SK-N-SH (cell line): ENCODE measurements around the gene GPR148. TPM values are rescaled to one million over a fixed set of nuclear protein-coding genes. Genes with fewer than 3 reads are reported as not detected.

Experiments used
- CTCF ChIA-PET: fragments of 300-600, 350-600 bp; formaldehyde crosslinking; extraction: SDS; loops from one replicate; lab custom pipeline; 2021; lab: Yijun Ruan, JAX
- POLR2A ChIA-PET: fragments of 350-600 bp; sonication (Branson Sonifier 250); formaldehyde crosslinking; extraction: SDS; loops from one replicate; lab custom pipeline; 2020; ENCODE audit warnings: antibody characterized with exemption, inconsistent platforms; lab: Yijun Ruan, JAX
- DNase-seq: peaks from one replicate; pipeline ENCODE4 v3.0.0; 2012
- H2AFZ ChIP-seq: fragments of 200-600 bp; sonication (generic); 2 replicates; pipeline ENCODE4 v1.8.1; 2016; ENCODE audit warnings: antibody characterized with exemption, mild to moderate bottlenecking, low read depth
- H3F3A ChIP-seq: fragments of 200-600 bp; sonication (generic); replicated peaks from 2 replicates; pipeline ENCODE3; 2016; ENCODE audit warnings: antibody characterized with exemption, mild to moderate bottlenecking; ENCODE audit not compliant: insufficient read depth
- H3K27ac ChIP-seq, 2 experiments: fragments of 200-500 bp in 1 of 2; fragments of 200-600 bp in 1 of 2; sonication (Bioruptor generic) in 1 of 2; sonication (generic), shearing (Covaris generic) in 1 of 2; 2 replicates each; pipeline versions ENCODE4 v1.5.1 to v1.6.1; 2014 to 2016; ENCODE audit warnings: low read depth in 2 of 2, inconsistent platforms in 1 of 2, low read length in 1 of 2, mild to moderate bottlenecking in 1 of 2, mixed read lengths in 1 of 2
- H3K27me3 ChIP-seq: fragments of 200-600 bp; sonication (generic), shearing (Covaris generic); 2 replicates; pipeline ENCODE4 v1.6.1; 2016; ENCODE audit warnings: mixed run types; ENCODE audit not compliant: insufficient read depth
- H3K36me3 ChIP-seq, 2 experiments: fragments of 200-500 bp in 1 of 2; fragments of 200-600 bp in 1 of 2; sonication (Bioruptor generic) in 1 of 2; sonication (generic) in 1 of 2; replicated peaks in 1 of 2; 2 replicates each; pipeline versions ENCODE3 to v1.5.1; 2014 to 2016; ENCODE audit warnings: low read length in 1 of 2, mild to moderate bottlenecking in 1 of 2; ENCODE audit not compliant: insufficient read depth in 2 of 2, control insufficient read depth in 1 of 2
- H3K4me1 ChIP-seq, 2 experiments: fragments of 200-500 bp in 1 of 2; fragments of 200-600 bp in 1 of 2; sonication (Bioruptor generic) in 1 of 2; sonication (generic), shearing (Covaris generic) in 1 of 2; 2 replicates each; pipeline versions ENCODE4 v1.5.1 to v1.6.1; 2014 to 2016; ENCODE audit warnings: low read depth in 1 of 2, low read length in 1 of 2, mixed run types in 1 of 2; ENCODE audit not compliant: insufficient read depth in 2 of 2, control insufficient read depth in 1 of 2
- H3K4me2 ChIP-seq: fragments of 200-600 bp; sonication (generic), shearing (Covaris generic); 2 replicates; pipeline ENCODE4 v1.6.1; 2017; ENCODE audit warnings: mixed run types
- H3K4me3 ChIP-seq, 2 experiments: fragments of 200-500 bp in 1 of 2; fragments of 200-600 bp in 1 of 2; sonication (Bioruptor generic) in 1 of 2; sonication (generic), shearing (Covaris generic) in 1 of 2; 2 replicates each; pipeline versions ENCODE4 v1.5.1 to v1.8.1; 2014 to 2016; ENCODE audit warnings: low read depth in 2 of 2, inconsistent platforms in 1 of 2, low read length in 1 of 2, mild to moderate bottlenecking in 1 of 2, mixed read lengths in 1 of 2, moderate library complexity in 1 of 2
- H3K79me2 ChIP-seq: fragments of 200-600 bp; sonication (generic); 2 replicates; pipeline ENCODE4 v1.8.1; 2017; ENCODE audit warnings: mild to moderate bottlenecking; ENCODE audit not compliant: insufficient read depth
- H3K9ac ChIP-seq: fragments of 200-600 bp; sonication (generic); 2 replicates; pipeline ENCODE4 v1.6.1; 2017; ENCODE audit warnings: mixed run types
- H3K9me2 ChIP-seq: fragments of 200-600 bp; sonication (generic); 2 replicates; pipeline ENCODE4 v1.6.1; 2017; ENCODE audit warnings: mixed run types
- H3K9me3 ChIP-seq: fragments of 200-600 bp; sonication (generic); 2 replicates; pipeline ENCODE4 v1.6.1; 2017; ENCODE audit warnings: mixed run types, mild to moderate bottlenecking, moderate library complexity
- H4K20me1 ChIP-seq: fragments of 200-600 bp; sonication (generic); 2 replicates; pipeline ENCODE4 v1.6.1; 2017; ENCODE audit warnings: mild to moderate bottlenecking, mixed run types; ENCODE audit not compliant: insufficient read depth
- CHD2 ChIP-seq: fragments of 150-350 bp; IDR thresholded peaks from 2 replicates; pipeline ENCODE4 v1.6.1; 2018; ENCODE audit warnings: low read length; ENCODE audit not compliant: partially characterized antibody
- FOXJ3 ChIP-seq: sonication (generic); formaldehyde crosslinking; IDR thresholded peaks from 2 replicates; pipeline ENCODE4 v1.5.1; 2020; ENCODE audit warnings: mild to moderate bottlenecking, missing genetic modification reagents
- GATA2 ChIP-seq: sonication (generic); formaldehyde crosslinking; IDR thresholded peaks from 2 replicates; pipeline ENCODE4 v1.5.0; 2020; ENCODE audit warnings: mild to moderate bottlenecking, missing genetic modification reagents
- JUND ChIP-seq: IDR thresholded peaks from 2 replicates; pipeline ENCODE4 v1.4.0; 2012
- MEF2A ChIP-seq: IDR thresholded peaks from 2 replicates; pipeline ENCODE4 v1.4.0; 2012; ENCODE audit warnings: low read depth, borderline replicate concordance
- NRF1 ChIP-seq: IDR thresholded peaks from 2 replicates; pipeline ENCODE4 v1.6.1; 2012; ENCODE audit warnings: low read depth, mild to moderate bottlenecking, low read length
- POLR2AphosphoS5 ChIP-seq: IDR thresholded peaks from 2 replicates; pipeline ENCODE4 v1.6.1; 2012; ENCODE audit warnings: low read depth, low read length
- RFX5 ChIP-seq: IDR thresholded peaks from 2 replicates; pipeline ENCODE4 v1.6.1; 2012; ENCODE audit warnings: mild to moderate bottlenecking, improper control_type of control experiment, low read length
- TCF12 ChIP-seq: IDR thresholded peaks from 2 replicates; pipeline ENCODE4 v1.4.0; 2012
- TEAD4 ChIP-seq: IDR thresholded peaks from 2 replicates; pipeline ENCODE4 v1.4.0; 2012; ENCODE audit warnings: mild to moderate bottlenecking, borderline replicate concordance; ENCODE audit not compliant: insufficient read depth
- WGBS: methylation state at CpG from one replicate; pipeline ENCODE4 v1.1.6; 2017; ENCODE audit warnings: low lambda C conversion rate; 5-methylcytosine and 5-hydroxymethylcytosine counted together
- polyA plus RNA-seq, 3 experiments: library from polyadenylated mRNA; depleted of rRNA; stranded (reverse); fragments of >200 nt; gene quantifications; 2 replicates each; pipeline ENCODE4 v1.2.3, GENCODE V29; 2012
- TF ChIP-seq, protein P1 (sequence below): IDR thresholded peaks from 2 replicates; pipeline ENCODE4; 2012
- TF ChIP-seq, protein P2 (sequence below): IDR thresholded peaks from 2 replicates; pipeline ENCODE4 v1.4.0; 2012; ENCODE audit warnings: low read depth, borderline replicate concordance

The GPR148 gene
- polyA plus RNA-seq, 1 of the 3 experiments (the other 2 are of a cell fraction), result not detected

DNA sequence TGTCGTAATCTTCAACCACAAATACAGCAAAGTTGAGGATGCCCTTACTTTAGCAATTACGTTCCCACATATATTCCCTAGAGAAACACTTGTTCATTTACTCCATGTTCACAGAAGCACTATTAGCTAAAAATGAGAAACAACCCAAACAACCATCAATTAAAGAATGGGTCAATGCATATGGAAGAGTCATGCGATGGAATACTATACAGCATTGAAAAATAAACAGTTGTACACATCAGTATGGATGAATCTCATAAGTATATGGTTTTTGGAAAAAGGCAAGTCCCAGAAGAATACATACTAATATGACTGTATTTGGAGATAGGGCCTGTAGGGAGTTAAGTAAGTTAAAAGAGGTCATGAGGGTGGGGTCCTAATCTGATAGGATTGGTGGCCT is 6.3 kb downstream of the GPR148 start:
- H3K9me3 ChIP-seq, result no peaks in the 10 kb centered on the region
- H3F3A ChIP-seq, result no peaks in the 10 kb centered on the region
- no peaks in the 10 kb centered on the region for H3K79me2 ChIP-seq
- no peak overlapping the region for H2AFZ ChIP-seq
- H3K36me3 ChIP-seq, result no peaks in the 10 kb centered on the region
- no peak overlapping the region for H3K4me3 ChIP-seq
- H3K27me3 ChIP-seq, result no peaks in the 10 kb centered on the region
- DNase-seq, result no peak
- no peaks in the 10 kb centered on the region for H3K9me2 ChIP-seq
- H3K4me1 ChIP-seq, result peaks cover 0 to 2% of the 10 kb centered on the region in 2 experiments; a peak in 1 of 4 replicates
- H4K20me1 ChIP-seq, result no peaks in the 10 kb centered on the region
- ChIA-PET CTCF (no interaction called here), POLR2A (interaction anchor here (1.4 kb wide), 1 partner anchor 9 kb away, joined by 3 read pairs; no protein-coding TSS in a partner anchor)
- WGBS, result 54% methylated on average over 3 of the region's 3 CpGs
- H3K9ac ChIP-seq, result no peak overlapping the region
- H3K4me2 ChIP-seq, result no peak overlapping the region
- no peak overlapping the region for H3K27ac ChIP-seq
- no peak for TF ChIP-seq NRF1
- no peak for TF ChIP-seq MEF2A
- TF ChIP-seq RFX5, result no peak
- TF ChIP-seq JUND, result no peak

DNA sequence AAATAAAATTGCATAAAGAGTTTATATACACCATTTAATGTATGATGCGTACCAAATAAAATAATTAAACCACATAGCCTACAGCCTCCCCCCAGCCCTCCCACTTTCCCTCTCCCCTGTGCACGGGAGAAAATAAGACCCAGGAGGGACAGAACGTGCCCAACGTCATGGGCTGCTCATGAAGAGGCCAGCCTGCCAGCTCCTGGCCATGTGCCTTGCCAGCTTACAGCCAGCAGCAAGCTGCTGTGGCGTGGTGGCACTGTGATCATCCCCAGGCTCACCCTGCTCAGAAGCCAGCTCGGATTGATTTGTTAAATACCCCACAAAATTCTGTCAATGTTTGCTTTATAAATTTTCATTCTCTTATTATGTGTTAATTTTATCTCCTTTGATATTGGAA is 7.6 kb downstream of the GPR148 start:
- peaks cover 0 to 2% of the 10 kb centered on the region in 2 experiments; a peak in 1 of 4 replicates for H3K4me1 ChIP-seq
- no peaks in the 10 kb centered on the region for H3K9me2 ChIP-seq
- no peaks in the 10 kb centered on the region for H3K27me3 ChIP-seq
- no peaks in the 10 kb centered on the region for H3K36me3 ChIP-seq
- H3K9ac ChIP-seq, result no peak overlapping the region
- no peaks in the 10 kb centered on the region for H3K79me2 ChIP-seq
- H4K20me1 ChIP-seq, result no peaks in the 10 kb centered on the region
- POLR2A ChIA-PET, result no interaction called here
- no peak overlapping the region for H3K27ac ChIP-seq
- no peak overlapping the region for H2AFZ ChIP-seq
- DNase-seq, result no peak
- no peaks in the 10 kb centered on the region for H3K9me3 ChIP-seq
- CTCF ChIA-PET, result no interaction called here
- no peaks in the 10 kb centered on the region for H3F3A ChIP-seq
- no peak overlapping the region for H3K4me3 ChIP-seq
- WGBS, result 34% methylated on average over 6 of the region's 6 CpGs
- no peak overlapping the region for H3K4me2 ChIP-seq
- TF ChIP-seq TCF12, result no peak
- no peak for TF ChIP-seq CHD2
- TF ChIP-seq, protein P1, sequence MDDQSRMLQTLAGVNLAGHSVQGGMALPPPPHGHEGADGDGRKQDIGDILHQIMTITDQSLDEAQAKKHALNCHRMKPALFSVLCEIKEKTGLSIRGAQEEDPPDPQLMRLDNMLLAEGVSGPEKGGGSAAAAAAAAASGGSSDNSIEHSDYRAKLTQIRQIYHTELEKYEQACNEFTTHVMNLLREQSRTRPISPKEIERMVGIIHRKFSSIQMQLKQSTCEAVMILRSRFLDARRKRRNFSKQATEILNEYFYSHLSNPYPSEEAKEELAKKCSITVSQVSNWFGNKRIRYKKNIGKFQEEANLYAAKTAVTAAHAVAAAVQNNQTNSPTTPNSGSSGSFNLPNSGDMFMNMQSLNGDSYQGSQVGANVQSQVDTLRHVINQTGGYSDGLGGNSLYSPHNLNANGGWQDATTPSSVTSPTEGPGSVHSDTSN, result no peak
- TF ChIP-seq TEAD4, result no peak
- TF ChIP-seq RFX5, result no peak
- no peak for TF ChIP-seq FOXJ3
- TF ChIP-seq GATA2 (CRISPR knock-in tag), result no peak
- no peak for TF ChIP-seq MEF2A
- no peak for TF ChIP-seq POLR2AphosphoS5
- TF ChIP-seq, protein P2, sequence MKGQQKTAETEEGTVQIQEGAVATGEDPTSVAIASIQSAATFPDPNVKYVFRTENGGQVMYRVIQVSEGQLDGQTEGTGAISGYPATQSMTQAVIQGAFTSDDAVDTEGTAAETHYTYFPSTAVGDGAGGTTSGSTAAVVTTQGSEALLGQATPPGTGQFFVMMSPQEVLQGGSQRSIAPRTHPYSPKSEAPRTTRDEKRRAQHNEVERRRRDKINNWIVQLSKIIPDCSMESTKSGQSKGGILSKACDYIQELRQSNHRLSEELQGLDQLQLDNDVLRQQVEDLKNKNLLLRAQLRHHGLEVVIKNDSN, result no peak
- TF ChIP-seq NRF1, result no peak
